Loucy (cell line): ENCODE data around the gene IHH.

ENCODE experiments used
- CTCF ChIP-seq: fragments of 200-600 bp; sonication (generic); conservative IDR thresholded peaks from 2 replicates; pipeline ENCODE4 v1.5.1; 2014; ENCODE audit warnings: mild to moderate bottlenecking, antibody characterized with exemption, low read length
- EZH2phosphoT487 ChIP-seq: fragments of 200-600 bp; IDR thresholded peaks from 2 replicates; pipeline ENCODE4 v1.6.1; 2018; ENCODE audit warnings: antibody characterized with exemption, mild to moderate bottlenecking, moderate library complexity, borderline replicate concordance

- TF ChIP-seq CTCF, result no peak
- TF ChIP-seq EZH2phosphoT487, result no peak
These were observed 33.5 kb upstream of the IHH start for GRCh38 chr2:219094171-219094570.
